CD4-positive, alpha-beta T cell treated with Interferon alpha-2 for 1 hour (primary cell): Measurements from ENCODE around the gene CDH6.
A peak's percentile ranks its signal among the peaks of the same experiment; 100 is the strongest.

ENCODE experiments used
- DNase-seq, 2 donors: peaks; one replicate each; pipeline ENCODE4 v3.0.0-alpha.2; 2020 to 2022

CDH6 gene

DNA sequence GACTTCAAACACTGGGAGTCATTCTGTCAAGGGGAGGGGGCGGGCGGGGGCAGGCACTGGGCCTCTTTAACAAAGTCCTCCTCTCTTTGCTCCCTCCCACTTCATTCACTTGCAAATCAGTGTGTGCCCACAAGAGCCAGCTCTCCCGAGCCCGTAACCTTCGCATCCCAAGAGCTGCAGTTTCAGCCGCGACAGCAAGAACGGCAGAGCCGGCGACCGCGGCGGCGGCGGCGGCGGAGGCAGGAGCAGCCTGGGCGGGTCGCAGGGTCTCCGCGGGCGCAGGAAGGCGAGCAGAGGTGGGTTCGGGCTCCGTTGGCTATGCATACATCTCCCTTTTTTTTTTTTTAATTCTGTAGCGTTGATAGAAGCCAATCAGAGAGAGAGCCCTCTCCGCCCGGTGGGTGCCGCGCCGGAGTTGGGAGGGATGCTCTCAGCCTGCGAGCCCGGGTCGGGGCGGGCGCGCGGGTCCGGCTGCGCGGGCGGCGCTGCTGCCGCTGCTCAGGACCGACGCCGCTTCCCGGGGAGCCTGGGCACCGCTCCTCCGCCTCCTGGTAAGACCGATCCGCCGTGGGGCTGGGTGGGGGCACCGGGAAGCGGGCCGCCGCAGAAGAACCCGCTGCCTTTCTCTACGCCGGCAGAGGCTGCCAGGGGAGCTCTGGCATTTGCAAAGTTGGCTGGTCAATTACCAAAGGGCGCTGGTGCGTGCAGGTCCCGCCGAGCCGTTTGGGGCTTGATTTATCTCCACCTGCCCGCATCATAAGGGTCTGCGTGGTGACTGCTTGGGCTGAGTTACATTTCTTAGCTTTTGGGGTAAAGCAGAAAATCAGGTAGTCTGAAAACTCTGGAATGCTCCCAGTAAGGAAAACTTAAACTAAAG lies at the start of gene CDH6:
CDH6 (plus strand) TSS at position 96 of the 877 bp plus-strand sequence. CDS start 73,788 bp downstream, outside the sequence.
- DNase-seq, result no peak

DNA sequence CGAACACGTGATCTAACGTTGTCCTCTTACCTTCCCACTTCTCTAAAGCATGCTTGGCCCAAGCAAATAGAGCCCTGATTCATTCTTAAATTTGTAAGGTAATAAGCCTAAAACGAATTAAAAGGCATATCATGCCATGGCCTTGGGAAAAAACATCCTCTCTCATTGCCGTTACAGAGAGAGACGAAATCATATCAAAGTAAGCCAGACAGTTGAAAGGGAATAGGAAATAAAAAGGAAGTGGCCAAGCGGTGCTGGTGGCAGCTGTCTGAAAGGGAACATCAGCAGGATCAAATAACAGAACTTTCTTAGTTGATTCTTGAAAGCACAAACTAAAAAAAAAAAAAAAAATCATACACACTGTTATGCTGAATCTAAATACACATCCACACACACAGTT lies 49.1 kb upstream of the CDH6 start:
- DNase-seq, result no peak

GRCh38 chr5:31148959-31149475 lies 44.5 kb upstream of the CDH6 start:
- DNase-seq, result no peak

GRCh38 chr5:31153521-31153920 lies 40.0 kb upstream of the CDH6 start:
- no peak for DNase-seq

- DNase-seq, result no peak
Measured at GRCh38 chr5:31156631-31157160, 36.8 kb upstream of the CDH6 start.

GRCh38 chr5:31157720-31158119 lies 35.8 kb upstream of the CDH6 start:
- DNase-seq, result no peak

- no peak for DNase-seq
Measured at GRCh38 chr5:31158686-31159085, 34.8 kb upstream of the CDH6 start.

- no peak for DNase-seq
Measured at GRCh38 chr5:31161781-31162181, 31.7 kb upstream of the CDH6 start.

GRCh38 chr5:31165729-31166128 lies 27.8 kb upstream of the CDH6 start:
- DNase-seq, result no peak

DNA sequence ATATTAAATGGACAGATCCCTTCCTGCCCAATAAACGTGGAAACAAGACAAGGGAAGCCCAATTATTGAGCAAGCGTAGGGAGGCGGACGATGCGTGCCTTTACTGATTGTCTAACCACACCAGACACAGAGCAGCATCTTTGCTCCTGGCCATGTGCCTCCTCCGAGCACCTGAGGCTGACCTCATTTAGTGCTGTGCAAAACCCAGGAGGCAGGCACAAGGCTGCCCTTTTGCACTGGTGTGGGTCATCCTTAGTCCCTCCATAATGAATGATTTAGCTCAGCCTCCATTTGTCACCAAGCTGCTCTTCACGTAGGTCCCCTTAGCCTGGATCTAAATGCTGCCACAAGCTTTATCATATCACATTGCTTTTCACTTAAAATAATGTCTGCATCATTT lies 24.1 kb upstream of the CDH6 start:
- no peak for DNase-seq

DNA sequence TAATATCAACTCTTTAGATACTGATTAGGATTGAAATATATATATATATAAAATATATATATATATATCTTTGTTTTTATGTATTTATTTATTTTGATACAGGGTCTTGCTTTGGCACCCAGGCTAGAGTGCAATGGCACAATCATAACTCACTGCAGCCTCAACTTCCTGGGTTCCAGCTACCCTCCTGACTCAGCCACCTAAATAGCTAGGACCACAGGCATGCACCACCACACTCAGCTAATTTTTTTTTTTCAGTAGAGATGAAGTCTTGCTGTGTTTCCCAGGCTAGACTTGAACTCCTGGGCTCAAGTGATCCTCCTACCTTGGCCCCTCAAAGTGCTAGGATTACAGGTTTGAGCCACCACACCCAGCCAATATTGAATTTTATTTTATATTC lies 20.6 kb upstream of the CDH6 start:
- no peak for DNase-seq

- DNase-seq, result no peak
Measured at GRCh38 chr5:31173614-31174013, 19.9 kb upstream of the CDH6 start.

- no peak for DNase-seq
Measured at GRCh38 chr5:31181376-31181987, 12.0 kb upstream of the CDH6 start.

GRCh38 chr5:31182136-31182535 lies 11.3 kb upstream of the CDH6 start:
- DNase-seq, result no peak

DNA sequence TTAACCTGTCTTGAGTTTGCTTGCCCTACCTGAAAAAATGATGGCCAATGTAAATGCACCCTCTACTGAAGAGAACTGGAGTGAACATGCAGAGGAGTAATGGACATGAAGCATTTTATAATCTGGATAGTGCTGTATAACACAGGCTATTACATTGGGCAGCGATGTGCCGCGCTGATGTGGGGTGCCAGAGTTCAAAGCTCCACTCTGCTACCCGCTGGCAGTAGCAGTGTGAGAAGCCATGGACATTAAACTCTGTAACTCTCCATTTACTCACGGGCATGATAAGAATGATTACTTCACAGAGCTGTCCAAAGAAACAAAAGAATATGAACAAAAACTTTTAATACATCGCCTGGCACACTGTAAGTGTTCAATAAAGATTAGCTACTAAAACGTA lies 7.5 kb upstream of the CDH6 start:
- DNase-seq, result no peak

- peak in 1 of 2 donors; percentile 17 for DNase-seq
Measured at GRCh38 chr5:31186672-31187267, 6.7 kb upstream of the CDH6 start.

DNA sequence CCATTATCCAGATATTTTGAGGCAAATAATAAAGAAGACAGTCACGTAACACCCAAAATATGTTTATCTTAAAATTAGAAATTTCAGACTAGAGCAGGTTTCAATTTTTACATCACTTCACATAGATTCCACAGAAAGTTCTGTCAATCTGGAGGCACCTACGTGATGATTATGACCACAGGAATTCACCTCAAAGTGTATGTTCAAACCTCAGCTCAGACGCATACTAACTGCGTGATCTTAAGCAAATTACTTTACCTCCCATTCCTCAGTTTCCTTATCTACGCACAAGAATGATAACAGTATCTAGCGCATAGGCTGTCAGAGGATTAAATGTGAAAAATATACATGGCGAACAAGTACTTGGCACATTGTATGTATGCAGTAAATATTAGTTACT lies 5.9 kb upstream of the CDH6 start:
- no peak for DNase-seq

GRCh38 chr5:31192442-31192841 lies 1.0 kb upstream of the CDH6 start:
- DNase-seq, result no peak

DNA sequence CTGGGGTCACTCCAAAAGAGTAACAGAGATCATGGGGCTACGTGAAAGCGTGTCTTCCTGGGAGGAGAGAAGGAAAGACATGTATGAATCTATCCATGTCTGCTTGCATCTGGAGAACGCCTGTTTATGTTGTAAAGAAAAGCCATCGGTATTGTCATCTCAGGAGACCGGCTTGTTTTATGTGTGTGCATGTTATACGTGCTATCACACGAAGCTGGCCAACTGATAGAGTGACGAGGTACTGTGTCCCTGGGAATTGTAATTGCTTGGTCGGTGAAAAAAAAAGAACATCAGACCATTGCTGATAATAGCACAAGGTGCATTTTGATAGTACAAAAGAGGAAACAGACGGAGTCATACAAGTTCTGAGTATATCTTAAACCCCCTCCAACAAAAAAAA lies 370 bp upstream of the CDH6 start:
- DNase-seq, result no peak

DNA sequence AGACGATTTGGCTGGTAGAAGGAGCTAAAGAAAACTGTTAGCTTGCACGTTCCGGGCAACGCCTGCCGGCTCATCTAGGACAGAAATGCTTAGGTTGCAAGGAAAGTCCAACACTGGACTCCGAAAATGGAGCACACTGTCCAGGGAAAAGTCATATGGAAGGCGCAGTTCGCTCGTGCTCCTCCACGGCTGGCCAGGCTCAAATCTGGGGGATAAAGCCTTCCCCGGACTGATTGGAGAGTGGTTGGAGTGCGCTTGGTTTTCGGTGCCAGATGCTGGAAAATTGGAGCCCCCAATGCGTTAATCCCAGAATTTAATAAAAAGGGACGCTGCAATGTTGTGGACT lies 955 bp downstream of the CDH6 start:
- no peak for DNase-seq

DNA sequence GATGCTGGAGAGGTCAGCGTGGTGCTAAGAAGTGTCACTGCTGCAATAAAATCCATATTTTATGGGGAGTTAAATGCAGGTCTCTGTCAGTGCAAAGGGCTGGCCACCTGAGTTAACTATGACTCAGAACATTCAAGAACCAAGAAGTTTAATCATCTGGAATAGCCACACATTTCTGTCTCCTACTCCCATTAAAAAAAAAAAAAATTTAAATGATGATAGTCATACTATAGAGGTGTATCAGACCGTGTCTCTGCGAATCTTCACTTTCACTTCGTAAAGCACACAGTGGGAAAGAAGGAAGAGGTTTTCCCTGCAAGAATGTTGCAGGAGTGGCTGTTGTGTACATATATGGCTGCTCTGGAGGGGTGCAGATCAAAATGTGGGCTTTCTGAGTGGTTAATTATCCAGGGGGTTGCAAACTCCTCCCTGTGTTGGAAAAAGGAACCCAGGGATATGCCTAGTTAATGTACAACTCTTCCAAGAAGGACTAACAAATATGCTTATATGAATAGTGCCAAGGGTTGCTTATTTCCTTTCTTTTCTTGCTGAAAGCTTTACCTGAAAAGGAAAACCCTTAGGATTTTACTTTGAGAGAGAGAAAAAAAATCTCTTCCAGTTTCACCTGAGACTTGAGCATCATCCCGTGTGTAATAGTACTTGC lies 1.5 kb downstream of the CDH6 start:
- no peak for DNase-seq

DNA sequence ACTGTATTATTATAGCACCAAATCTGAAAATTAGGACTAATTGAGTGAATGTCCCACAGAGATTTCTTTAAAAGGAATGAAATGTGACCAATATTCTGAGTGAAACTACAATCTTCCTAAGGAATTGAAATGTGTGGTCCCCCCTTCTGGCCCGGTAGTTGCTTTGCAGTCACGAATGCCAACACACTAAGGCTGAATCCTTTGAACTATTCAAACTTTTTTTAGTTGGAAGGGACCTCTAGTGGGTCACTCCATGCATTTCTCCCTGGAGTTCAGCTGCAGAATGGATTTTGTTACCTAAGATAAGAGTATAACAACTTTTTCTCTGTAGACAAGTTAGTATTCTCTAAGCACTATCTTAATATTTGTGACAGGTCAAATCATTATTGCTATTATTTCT lies 2.8 kb downstream of the CDH6 start:
- no peak for DNase-seq

DNA sequence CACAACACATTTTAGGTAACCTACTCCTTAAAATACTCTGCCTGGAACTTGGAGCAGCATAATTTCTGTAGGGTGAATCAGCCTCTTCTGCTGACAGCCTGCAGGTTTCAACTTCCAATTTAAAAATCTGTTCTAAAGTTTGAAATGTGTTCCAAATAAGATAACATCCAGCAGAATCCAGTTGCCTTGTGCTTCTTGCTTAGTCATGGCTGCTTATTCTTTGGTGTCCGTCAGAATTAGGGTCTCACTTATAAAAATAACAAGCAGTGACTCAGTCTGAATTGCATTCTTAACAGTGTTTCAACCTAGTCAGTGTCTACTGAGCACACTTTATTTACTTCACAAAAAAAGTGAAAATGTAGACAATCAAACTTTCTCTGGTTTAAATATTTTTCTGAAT lies 3.7 kb downstream of the CDH6 start:
- no peak for DNase-seq
